ENCODE measurements around the gene CLCN3.
A peak's percentile ranks its signal among the peaks of the same experiment; 100 is the strongest.

Gene CLCN3

DNA sequence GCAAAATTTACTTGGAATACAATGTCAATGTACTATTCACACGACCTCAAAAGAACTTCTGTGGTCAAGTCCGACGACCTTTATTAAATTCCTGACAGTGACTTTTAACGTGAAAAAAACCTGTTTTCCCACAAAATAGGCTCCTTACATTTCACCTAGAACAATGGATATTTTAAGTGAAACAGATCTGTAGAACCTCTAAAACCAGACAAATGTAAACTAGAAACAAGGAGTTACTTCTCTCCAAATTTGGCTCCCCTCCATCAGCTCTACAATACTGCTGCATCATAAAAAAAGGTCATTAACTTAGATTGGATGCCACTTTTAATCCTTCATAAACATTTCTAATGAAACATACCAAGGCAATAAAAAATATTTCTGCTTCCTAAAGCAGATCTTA is 9.2 kb upstream of the CLCN3 start:
- peak overlapping the region; percentile 87 for H3K4me3 ChIP-seq (ENCODE audit: low read length)
- no peak for DNase-seq (ENCODE audit: low read depth)
- TF ChIP-seq CTCF (conservative IDR thresholded peaks at IDR 0.05; ENCODE audit: low read depth, low read length): no peak

DNA sequence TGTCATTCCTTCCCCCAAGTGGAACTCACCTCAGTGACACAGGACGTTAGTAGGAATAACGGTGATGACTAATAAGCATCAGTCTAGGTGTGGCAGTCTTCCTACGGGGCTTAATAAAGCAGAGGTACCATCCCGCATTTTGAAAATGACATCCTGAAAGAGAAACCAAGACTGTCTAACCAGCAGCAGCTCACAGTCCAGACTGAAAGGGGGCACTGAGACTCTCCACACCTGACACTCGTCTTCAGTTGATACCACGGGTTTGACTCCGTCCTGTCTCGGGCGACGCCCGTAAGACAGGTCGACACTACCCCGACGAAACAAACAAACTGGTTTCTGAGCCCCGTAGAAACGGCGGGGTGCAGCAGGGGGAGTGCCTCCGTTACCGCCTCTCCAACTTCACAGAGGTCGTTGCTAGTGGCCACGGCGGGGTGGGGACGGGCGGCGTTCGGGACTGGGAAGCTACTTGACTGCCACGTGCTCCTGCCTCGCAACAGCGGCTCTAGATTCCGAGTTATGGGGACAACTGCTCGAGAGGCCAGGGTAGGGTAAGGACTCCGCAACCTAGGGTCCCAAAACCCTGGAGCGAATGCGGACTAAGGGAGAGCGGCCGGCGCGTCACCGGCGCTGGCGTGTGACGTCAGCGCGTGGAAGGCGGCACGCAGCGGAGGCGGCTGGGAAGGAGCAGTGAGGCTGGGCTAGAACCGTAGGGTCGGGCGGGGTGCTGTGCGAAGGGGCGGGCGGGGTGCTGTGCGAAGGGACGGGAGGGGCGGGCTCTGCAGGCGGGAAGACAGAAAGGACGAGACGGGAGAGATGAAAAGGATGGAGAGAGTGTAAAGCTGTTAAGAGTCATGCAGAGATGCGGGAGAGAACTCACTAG is 8.1 kb upstream of the CLCN3 start, which contains the start of gene NEK1:
Gene NEK1, minus strand, starts transcription at position 593 of the 880 bp plus-strand sequence. CDS start 9,953 bp downstream, outside the sequence.
- no peak for DNase-seq (ENCODE audit: low read depth)
- H3K4me3 ChIP-seq (ENCODE audit: low read length): peak within 1 kb of the TSS; percentile 87
- peak; percentile 6 for TF ChIP-seq CTCF (conservative IDR thresholded peaks at IDR 0.05; ENCODE audit: low read depth, low read length)

DNA sequence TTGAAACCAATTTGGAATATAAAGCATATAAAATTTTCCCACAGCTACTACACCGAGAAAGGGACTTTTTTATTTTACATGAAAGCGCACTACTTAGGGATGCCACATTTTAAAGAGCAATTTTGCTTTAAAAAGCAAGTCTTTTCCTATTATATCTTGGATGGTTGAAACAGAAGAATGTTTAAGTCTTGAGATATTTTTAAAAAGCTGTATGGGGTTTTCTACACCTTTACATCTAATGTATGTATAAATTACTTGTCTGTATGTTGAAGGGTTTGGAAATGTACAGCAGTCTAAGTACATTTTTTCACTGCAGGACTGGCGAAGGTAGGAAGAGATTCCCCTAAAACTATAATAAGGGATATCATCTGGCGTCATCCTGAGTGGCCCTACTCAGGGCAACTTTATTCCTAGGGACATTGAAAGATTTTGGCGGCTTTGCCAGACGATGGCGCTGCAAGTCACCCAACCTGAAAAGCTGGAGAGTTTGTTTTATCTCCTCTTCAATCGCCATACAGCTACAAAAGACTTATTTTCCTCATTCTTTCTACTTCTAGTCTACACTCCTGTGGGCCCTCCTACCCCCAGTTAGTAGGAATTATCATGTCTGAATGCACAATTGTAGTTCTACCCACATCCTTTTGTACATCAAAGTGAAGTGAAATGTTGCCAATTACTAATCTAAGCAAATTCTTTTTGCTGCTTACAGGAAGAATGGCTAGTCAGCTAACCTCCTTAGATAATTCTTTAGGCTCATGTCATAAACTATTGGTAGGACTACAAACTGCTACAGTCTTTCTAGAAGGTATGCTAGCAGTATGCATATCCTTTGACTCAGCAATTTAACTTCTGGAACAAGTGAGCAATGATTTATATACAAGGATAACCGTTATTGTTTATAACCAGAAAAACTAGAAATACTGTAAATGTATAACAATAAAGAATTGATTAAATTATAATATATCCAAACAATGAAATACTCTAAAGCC is 7.2 kb upstream of the CLCN3 start:
- peak; percentile 76 for TF ChIP-seq CTCF (conservative IDR thresholded peaks at IDR 0.05; ENCODE audit: low read depth, low read length)
- DNase-seq (ENCODE audit: low read depth): no peak
- H3K4me3 ChIP-seq (ENCODE audit: low read length): peak overlapping the region; percentile 87

DNA sequence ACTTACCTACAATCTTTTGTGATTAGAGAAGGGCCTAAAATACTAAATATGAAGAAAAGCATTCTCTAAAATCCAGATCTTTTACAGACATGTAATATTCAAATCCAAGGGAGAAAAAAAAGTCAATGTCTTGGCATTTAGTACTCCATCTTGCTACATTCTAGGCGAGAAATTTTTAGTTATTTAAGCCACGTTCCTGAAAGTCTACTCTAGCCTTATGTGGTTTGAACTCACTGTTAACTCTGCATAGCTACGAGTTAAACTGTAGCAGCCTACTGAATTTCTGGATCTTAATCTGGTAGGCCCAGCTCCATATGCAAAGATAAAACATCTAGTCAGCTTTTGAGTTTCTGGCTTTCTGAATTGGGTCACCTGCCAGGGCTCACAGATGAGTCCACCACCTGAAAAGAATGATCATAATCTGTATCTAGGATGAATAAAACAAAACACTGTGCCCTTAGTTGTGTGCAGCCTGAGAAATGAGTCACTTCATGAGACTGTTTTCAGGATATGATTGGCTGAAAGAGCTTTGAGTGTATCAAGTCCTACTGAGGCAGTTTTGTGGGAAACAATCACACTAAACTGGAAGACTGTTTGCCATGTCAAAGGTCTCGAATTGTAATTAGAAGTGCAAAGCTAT is 4.8 kb upstream of the CLCN3 start:
- DNase-seq (ENCODE audit: low read depth): no peak
- H3K4me3 ChIP-seq (ENCODE audit: low read length): no peak overlapping the region
- TF ChIP-seq CTCF (conservative IDR thresholded peaks at IDR 0.05; ENCODE audit: low read depth, low read length): no peak

DNA sequence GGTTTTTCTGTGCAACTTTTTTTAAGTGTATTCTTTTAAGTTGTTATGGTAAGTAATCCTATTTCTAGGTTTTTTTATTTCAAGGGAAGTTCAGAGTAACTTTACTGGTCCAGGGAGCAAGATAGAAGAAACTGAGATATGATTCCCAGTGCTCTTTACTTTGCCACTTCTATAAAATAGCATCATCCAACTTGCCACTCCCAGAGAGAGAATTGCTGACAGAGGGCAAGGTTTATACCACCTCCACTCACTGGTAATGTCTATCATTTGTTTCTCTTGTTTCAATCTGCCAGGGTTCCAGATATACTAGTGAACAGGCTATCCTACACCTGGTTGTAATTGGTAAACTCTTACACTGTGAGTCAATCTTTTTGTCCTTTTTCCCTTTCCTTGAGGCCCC is 3.5 kb upstream of the CLCN3 start:
- no peak overlapping the region for H3K4me3 ChIP-seq (ENCODE audit: low read length)
- TF ChIP-seq CTCF (conservative IDR thresholded peaks at IDR 0.05; ENCODE audit: low read depth, low read length): no peak
- no peak for DNase-seq (ENCODE audit: low read depth)

GRCh38 chr4:169617306-169617705 is 3.1 kb upstream of the CLCN3 start:
- TF ChIP-seq CTCF (conservative IDR thresholded peaks at IDR 0.05; ENCODE audit: low read depth, low read length): no peak
- DNase-seq (ENCODE audit: low read depth): no peak
- no peak overlapping the region for H3K4me3 ChIP-seq (ENCODE audit: low read length)
